Calu3 (cell line): Measurements from ENCODE around the gene APMAP. TPM values are rescaled to one million over a fixed set of nuclear protein-coding genes. Genes with fewer than 3 reads are reported as not detected.

ENCODE experiments used
- BruUV-seq: library from RNA; stranded (reverse); fragments of 400-500 nt; replicated peaks from 2 replicates; lab custom pipeline; 2021; lab: Mats Ljungman, UMichigan
- CTCF ChIA-PET: fragments of 300-600 bp; sonication (Branson Sonifier 250); formaldehyde crosslinking; loops from one replicate; lab custom pipeline; 2022; ENCODE audit warnings: antibody characterized with exemption; lab: Charles Lee
- DNase-seq: peaks from one replicate; pipeline ENCODE4 v3.0.0; 2022
- H3K27ac Mint-ChIP-seq: one replicate; pipeline ENCODE4 v1.8.0; 2022; ENCODE audit warnings: mixed read lengths; ENCODE audit not compliant: unreplicated experiment
- H3K27me3 Mint-ChIP-seq: one replicate; pipeline ENCODE4 v1.8.0; 2022; ENCODE audit warnings: mixed read lengths; ENCODE audit not compliant: unreplicated experiment
- H3K36me3 Mint-ChIP-seq: one replicate; pipeline ENCODE4 v1.8.0; 2022; ENCODE audit warnings: mild to moderate bottlenecking, moderate library complexity, mixed read lengths; ENCODE audit not compliant: insufficient read depth, unreplicated experiment
- H3K4me1 Mint-ChIP-seq: one replicate; pipeline ENCODE4 v1.8.0; 2022; ENCODE audit warnings: mild to moderate bottlenecking, low read depth, mixed read lengths; ENCODE audit not compliant: unreplicated experiment
- H3K4me3 Mint-ChIP-seq: one replicate; pipeline ENCODE4 v1.8.0; 2022; ENCODE audit warnings: mild to moderate bottlenecking, low read depth, moderate library complexity, mixed read lengths; ENCODE audit not compliant: unreplicated experiment
- H3K9me3 Mint-ChIP-seq: one replicate; pipeline ENCODE4 v1.8.0; 2022; ENCODE audit warnings: low read depth, mixed read lengths; ENCODE audit not compliant: unreplicated experiment
- CTCF ChIP-seq: fragments of 200-600 bp; IDR thresholded peaks from one replicate; pipeline ENCODE4 v1.8.0; 2022; ENCODE audit warnings: antibody characterized with exemption; ENCODE audit not compliant: unreplicated experiment
- intact Hi-C: fragments of 100-400 bp; cut with micrococcal nuclease; formaldehyde crosslinking; loops from one replicate; pipeline ENCODE4 v1.10.0; 2022; ENCODE audit not compliant: unreplicated experiment
- total RNA-seq: library from RNA; stranded (reverse); gene quantifications from 2 replicates; pipeline ENCODE4 v1.2.3, GENCODE V29; 2022

APMAP gene
- total RNA-seq, 1 experiment from 2014 or later: 30.7 TPM

DNA sequence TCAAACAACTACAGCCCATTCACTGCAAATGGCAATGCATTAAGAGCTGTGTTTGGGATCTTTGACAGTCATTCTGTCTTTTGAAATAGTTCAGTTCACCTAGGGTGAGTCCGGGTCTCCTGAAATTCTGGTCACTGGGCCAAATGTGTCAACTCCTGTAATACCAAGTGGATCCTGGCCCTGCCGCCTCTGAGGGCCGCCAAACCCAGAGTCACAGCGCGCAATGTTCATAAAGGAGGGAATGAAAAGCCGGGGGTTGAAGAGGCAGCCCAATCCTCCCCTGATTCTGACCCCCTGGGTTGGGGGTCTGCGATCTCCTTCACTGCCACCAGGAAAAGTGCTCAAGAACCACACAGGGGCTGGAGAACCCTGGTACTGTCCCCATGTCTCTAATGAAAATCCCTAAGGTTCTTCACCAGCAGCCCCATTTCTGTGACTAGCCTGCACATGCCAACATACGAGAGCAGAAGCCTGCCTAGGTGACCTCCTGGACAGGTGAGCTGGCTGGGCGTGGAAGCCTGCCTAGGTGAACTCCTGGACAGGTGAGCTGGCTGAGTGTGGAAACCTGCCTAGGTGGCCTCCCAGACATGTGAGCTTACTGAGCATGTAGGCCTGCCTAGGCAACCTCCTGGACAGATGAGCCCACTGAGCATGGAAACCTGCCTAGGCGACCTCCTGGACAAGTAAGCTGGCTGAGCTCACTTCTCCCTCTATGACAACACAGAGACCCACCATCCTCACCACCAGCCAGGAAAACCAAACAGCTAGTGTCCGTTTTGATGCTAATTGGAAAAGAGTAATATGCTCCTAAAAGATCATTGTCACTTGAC, 16.1 kb upstream of the APMAP start:
- Mint-ChIP-seq H3K4me1 (no peaks in the 10 kb centered on the region), H3K4me3 (no peak overlapping the region), H3K36me3 (no peaks in the 10 kb centered on the region), H3K27me3 (no peaks in the 10 kb centered on the region), H3K9me3 (no peaks in the 10 kb centered on the region), H3K27ac (no peak overlapping the region)
- CTCF ChIA-PET: no interaction called here
- DNase-seq: no peak
- BruUV-seq: no TSS peak
- no peak for TF ChIP-seq CTCF
- intact Hi-C loops: no loop called here

GRCh38 chr20:25007491-25008305, 15.1 kb upstream of the APMAP start:
- no peak overlapping the region for H3K27ac Mint-ChIP-seq
- intact Hi-C loops: no loop called here
- BruUV-seq: no TSS peak
- DNase-seq: no peak
- CTCF ChIA-PET: no interaction called here
- H3K4me3 Mint-ChIP-seq: no peak overlapping the region
- H3K36me3 Mint-ChIP-seq: no peaks in the 10 kb centered on the region
- H3K9me3 Mint-ChIP-seq: no peaks in the 10 kb centered on the region
- no peaks in the 10 kb centered on the region for H3K4me1 Mint-ChIP-seq
- no peak for TF ChIP-seq CTCF
- H3K27me3 Mint-ChIP-seq: no peaks in the 10 kb centered on the region

DNA sequence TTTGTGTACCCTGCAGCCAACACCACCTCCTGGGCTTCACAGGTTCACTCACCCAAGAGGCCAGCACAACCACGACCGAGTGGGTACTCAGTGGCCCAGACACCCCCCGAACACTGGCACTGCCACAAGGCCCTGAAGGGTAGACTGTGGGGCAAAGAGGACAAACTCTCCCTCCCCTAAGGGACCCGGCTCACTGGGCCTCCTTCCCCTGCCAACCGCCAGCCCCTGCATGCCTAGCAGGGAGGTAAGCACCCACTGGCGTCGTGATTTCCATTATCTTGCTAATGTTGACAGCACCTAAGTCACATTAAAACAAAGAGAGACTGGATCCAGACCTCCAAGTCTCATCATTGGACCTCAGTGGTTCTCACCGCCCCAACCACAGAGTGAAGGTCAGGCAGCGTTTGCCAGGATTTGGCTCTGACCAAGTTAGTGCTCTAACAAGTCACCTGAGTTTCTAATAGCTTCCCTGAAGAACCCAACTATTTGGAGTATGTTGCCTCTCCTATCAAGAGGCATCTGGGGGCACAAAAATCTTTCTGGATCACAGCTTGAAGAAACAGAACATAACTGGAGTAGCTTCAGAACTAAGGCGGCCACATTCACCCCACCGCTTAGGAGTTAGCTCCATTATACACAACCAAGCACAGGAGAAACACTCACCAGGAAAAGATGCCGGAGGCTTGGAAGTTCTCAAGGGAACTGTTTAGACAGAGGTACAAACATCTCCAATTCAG, 14.0 kb upstream of the APMAP start:
- BruUV-seq: no TSS peak
- DNase-seq: no peak
- H3K27me3 Mint-ChIP-seq: no peaks in the 10 kb centered on the region
- H3K4me3 Mint-ChIP-seq: no peak overlapping the region
- no peaks in the 10 kb centered on the region for H3K4me1 Mint-ChIP-seq
- H3K9me3 Mint-ChIP-seq: no peaks in the 10 kb centered on the region
- CTCF ChIA-PET: no interaction called here
- no peak overlapping the region for H3K27ac Mint-ChIP-seq
- no peaks in the 10 kb centered on the region for H3K36me3 Mint-ChIP-seq
- intact Hi-C loops: no loop called here
- TF ChIP-seq CTCF: no peak

DNA sequence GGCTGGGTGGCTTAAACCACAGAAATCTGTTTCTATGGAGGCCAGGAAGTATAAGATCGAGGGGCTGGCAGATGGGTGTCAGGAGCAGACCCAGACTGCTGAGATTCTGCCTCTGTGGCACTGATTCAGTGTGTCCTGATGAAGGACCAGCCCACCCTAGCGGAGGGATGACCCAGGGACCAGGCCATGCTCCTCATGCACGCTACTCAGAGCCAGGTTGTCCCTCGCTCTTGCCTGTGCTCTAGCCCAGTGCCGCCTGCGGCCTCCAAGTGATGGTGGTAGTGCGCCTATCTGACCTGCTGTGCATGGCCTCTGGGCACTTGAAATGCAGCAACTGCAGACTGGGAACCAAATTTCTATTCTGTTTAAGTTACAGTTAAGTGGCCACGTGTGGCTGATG, 13.1 kb upstream of the APMAP start:
- no TSS peak for BruUV-seq
- Mint-ChIP-seq H3K4me1 (peaks cover under 1% of the 10 kb centered on the region), H3K27ac (no peak overlapping the region), H3K36me3 (peaks cover under 1% of the 10 kb centered on the region), H3K4me3 (no peak overlapping the region), H3K9me3 (no peaks in the 10 kb centered on the region), H3K27me3 (no peaks in the 10 kb centered on the region)
- DNase-seq: no peak
- intact Hi-C loops: no loop called here
- TF ChIP-seq CTCF: no peak
- CTCF ChIA-PET: no interaction called here
